ENCODE results near the gene ZNF518A.

The ZNF518A gene

GRCh38 chr10:96137567-96137966 lies 7.5 kb downstream of the ZNF518A start:
- 80 to 93% methylated on average over 2 of the region's 2 CpGs for WGBS, 2 experiments (ENCODE audit: insufficient coverage in 2 of 2)

GRCh38 chr10:96138102-96138501 lies 8.0 kb downstream of the ZNF518A start:
- no peaks in the 10 kb centered on the region for H3K9me3 ChIP-seq (ENCODE audit: control insufficient read depth, low read length)
- H3K4me3 ChIP-seq (ENCODE audit: extremely low read depth, insufficient read depth, low read length, poor library complexity, severe bottlenecking) = no peak overlapping the region
- H3K36me3 ChIP-seq (ENCODE audit: control insufficient read depth, insufficient read depth, low read length) = peaks cover 81% of the 10 kb centered on the region
- H3K4me1 ChIP-seq (ENCODE audit: control insufficient read depth, insufficient read depth, low read length, poor library complexity, severe bottlenecking) = no peaks in the 10 kb centered on the region
- no peak overlapping the region for H3K27ac ChIP-seq (ENCODE audit: low read depth, low read length, severe bottlenecking)
- WGBS, 2 experiments (ENCODE audit: insufficient coverage in 2 of 2) = 90 to 100% methylated on average over 1 of the region's 1 CpG

More at GRCh38 chr10:96137567-96137966, 7.5 kb downstream of the ZNF518A start:
- no peak overlapping the region for H3K27ac ChIP-seq (ENCODE audit: low read depth, low read length, severe bottlenecking)
- H3K9me3 ChIP-seq (ENCODE audit: control insufficient read depth, low read length) = no peaks in the 10 kb centered on the region
- no peaks in the 10 kb centered on the region for H3K4me1 ChIP-seq (ENCODE audit: control insufficient read depth, insufficient read depth, low read length, poor library complexity, severe bottlenecking)
- H3K36me3 ChIP-seq (ENCODE audit: control insufficient read depth, insufficient read depth, low read length) = peaks cover 78% of the 10 kb centered on the region
- H3K4me3 ChIP-seq (ENCODE audit: extremely low read depth, insufficient read depth, low read length, poor library complexity, severe bottlenecking) = no peak overlapping the region

- peaks cover 6% of the 10 kb centered on the region for H3K4me1 ChIP-seq (ENCODE audit: control insufficient read depth, insufficient read depth, low read length, poor library complexity, severe bottlenecking)
- H3K9me3 ChIP-seq (ENCODE audit: control insufficient read depth, low read length) = no peaks in the 10 kb centered on the region
- H3K27ac ChIP-seq (ENCODE audit: low read depth, low read length, severe bottlenecking) = no peak overlapping the region
- H3K36me3 ChIP-seq (ENCODE audit: control insufficient read depth, insufficient read depth, low read length) = peaks cover 52% of the 10 kb centered on the region
- 100% methylated on average over 1 of the region's 4 CpGs; no CpG with 5 or more reads in 1 of the 2 experiments for WGBS, 2 experiments (ENCODE audit: insufficient coverage in 2 of 2)
- no peak overlapping the region for H3K4me3 ChIP-seq (ENCODE audit: extremely low read depth, insufficient read depth, low read length, poor library complexity, severe bottlenecking)
Measured at GRCh38 chr10:96152437-96152836, 22.3 kb downstream of the ZNF518A start.

- Histone ChIP-seq H3K4me3 (ENCODE audit: extremely low read depth, insufficient read depth, low read length, poor library complexity, severe bottlenecking) (no peak overlapping the region), H3K36me3 (ENCODE audit: control insufficient read depth, insufficient read depth, low read length) (peaks cover 58% of the 10 kb centered on the region)
- no CpG with 5 or more reads among the region's 1 CpG for WGBS, 2 experiments (ENCODE audit: insufficient coverage in 2 of 2)
Measured at GRCh38 chr10:96153070-96153469, 23.0 kb downstream of the ZNF518A start.

GRCh38 chr10:96165726-96166125 lies 35.6 kb downstream of the ZNF518A start:
- no peak overlapping the region for H3K4me3 ChIP-seq (ENCODE audit: extremely low read depth, insufficient read depth, low read length, poor library complexity, severe bottlenecking)
- H3K27ac ChIP-seq (ENCODE audit: low read depth, low read length, severe bottlenecking) = no peak overlapping the region
- H3K36me3 ChIP-seq (ENCODE audit: control insufficient read depth, insufficient read depth, low read length) = peaks cover 5% of the 10 kb centered on the region
- 95 to 99% methylated on average over 3 to 6 of the region's 6 CpGs for WGBS, 2 experiments (ENCODE audit: insufficient coverage in 2 of 2)
- no peaks in the 10 kb centered on the region for H3K9me3 ChIP-seq (ENCODE audit: control insufficient read depth, low read length)
- no peaks in the 10 kb centered on the region for H3K4me1 ChIP-seq (ENCODE audit: control insufficient read depth, insufficient read depth, low read length, poor library complexity, severe bottlenecking)

More at GRCh38 chr10:96153070-96153469, 23.0 kb downstream of the ZNF518A start:
- Histone ChIP-seq H3K4me1 (ENCODE audit: control insufficient read depth, insufficient read depth, low read length, poor library complexity, severe bottlenecking) (peaks cover 6% of the 10 kb centered on the region), H3K27ac (ENCODE audit: low read depth, low read length, severe bottlenecking) (no peak overlapping the region), H3K9me3 (ENCODE audit: control insufficient read depth, low read length) (no peaks in the 10 kb centered on the region)

- Histone ChIP-seq H3K36me3 (ENCODE audit: control insufficient read depth, insufficient read depth, low read length) (peaks cover 5% of the 10 kb centered on the region), H3K9me3 (ENCODE audit: control insufficient read depth, low read length) (no peaks in the 10 kb centered on the region), H3K4me3 (ENCODE audit: extremely low read depth, insufficient read depth, low read length, poor library complexity, severe bottlenecking) (no peak overlapping the region), H3K4me1 (ENCODE audit: control insufficient read depth, insufficient read depth, low read length, poor library complexity, severe bottlenecking) (no peaks in the 10 kb centered on the region), H3K27ac (ENCODE audit: low read depth, low read length, severe bottlenecking) (no peak overlapping the region)
- WGBS, 2 experiments (ENCODE audit: insufficient coverage in 2 of 2) = 83 to 86% methylated on average over 1 of the region's 1 CpG
Measured at GRCh38 chr10:96168546-96168945, 38.4 kb downstream of the ZNF518A start.

GRCh38 chr10:96170230-96170629 lies 40.1 kb downstream of the ZNF518A start:
- H3K36me3 ChIP-seq (ENCODE audit: control insufficient read depth, insufficient read depth, low read length) = peaks cover 5% of the 10 kb centered on the region
- H3K9me3 ChIP-seq (ENCODE audit: control insufficient read depth, low read length) = no peaks in the 10 kb centered on the region
- H3K27ac ChIP-seq (ENCODE audit: low read depth, low read length, severe bottlenecking) = no peak overlapping the region
- no peaks in the 10 kb centered on the region for H3K4me1 ChIP-seq (ENCODE audit: control insufficient read depth, insufficient read depth, low read length, poor library complexity, severe bottlenecking)
- H3K4me3 ChIP-seq (ENCODE audit: extremely low read depth, insufficient read depth, low read length, poor library complexity, severe bottlenecking) = no peak overlapping the region

- H3K4me1 ChIP-seq (ENCODE audit: control insufficient read depth, insufficient read depth, low read length, poor library complexity, severe bottlenecking) = no peaks in the 10 kb centered on the region
- H3K4me3 ChIP-seq (ENCODE audit: extremely low read depth, insufficient read depth, low read length, poor library complexity, severe bottlenecking) = no peak overlapping the region
- H3K27ac ChIP-seq (ENCODE audit: low read depth, low read length, severe bottlenecking) = no peak overlapping the region
- H3K9me3 ChIP-seq (ENCODE audit: control insufficient read depth, low read length) = peaks cover 4% of the 10 kb centered on the region
- WGBS, 2 experiments (ENCODE audit: insufficient coverage in 2 of 2) = no CpG with 5 or more reads among the region's 1 CpG
- H3K36me3 ChIP-seq (ENCODE audit: control insufficient read depth, insufficient read depth, low read length) = no peaks in the 10 kb centered on the region
Measured at GRCh38 chr10:96172666-96173065, 42.6 kb downstream of the ZNF518A start.

GRCh38 chr10:96176985-96177384 lies 46.9 kb downstream of the ZNF518A start:
- Histone ChIP-seq H3K4me3 (ENCODE audit: extremely low read depth, insufficient read depth, low read length, poor library complexity, severe bottlenecking) (no peak overlapping the region), H3K9me3 (ENCODE audit: control insufficient read depth, low read length) (peaks cover 4% of the 10 kb centered on the region), H3K27ac (ENCODE audit: low read depth, low read length, severe bottlenecking) (no peak overlapping the region), H3K36me3 (ENCODE audit: control insufficient read depth, insufficient read depth, low read length) (no peaks in the 10 kb centered on the region), H3K4me1 (ENCODE audit: control insufficient read depth, insufficient read depth, low read length, poor library complexity, severe bottlenecking) (no peaks in the 10 kb centered on the region)
- no CpG with 5 or more reads among the region's 1 CpG for WGBS, 2 experiments (ENCODE audit: insufficient coverage in 2 of 2)

GRCh38 chr10:96188421-96188820 lies 58.3 kb downstream of the ZNF518A start:
- H3K9me3 ChIP-seq (ENCODE audit: control insufficient read depth, low read length) = no peaks in the 10 kb centered on the region
- no peaks in the 10 kb centered on the region for H3K4me1 ChIP-seq (ENCODE audit: control insufficient read depth, insufficient read depth, low read length, poor library complexity, severe bottlenecking)
- H3K27ac ChIP-seq (ENCODE audit: low read depth, low read length, severe bottlenecking) = no peak overlapping the region
- WGBS, 2 experiments (ENCODE audit: insufficient coverage in 2 of 2) = no CpG with 5 or more reads among the region's 2 CpGs
- no peak overlapping the region for H3K4me3 ChIP-seq (ENCODE audit: extremely low read depth, insufficient read depth, low read length, poor library complexity, severe bottlenecking)
- no peaks in the 10 kb centered on the region for H3K36me3 ChIP-seq (ENCODE audit: control insufficient read depth, insufficient read depth, low read length)

- Histone ChIP-seq H3K9me3 (ENCODE audit: control insufficient read depth, low read length) (no peaks in the 10 kb centered on the region), H3K4me1 (ENCODE audit: control insufficient read depth, insufficient read depth, low read length, poor library complexity, severe bottlenecking) (no peaks in the 10 kb centered on the region), H3K36me3 (ENCODE audit: control insufficient read depth, insufficient read depth, low read length) (no peaks in the 10 kb centered on the region), H3K4me3 (ENCODE audit: extremely low read depth, insufficient read depth, low read length, poor library complexity, severe bottlenecking) (no peak overlapping the region), H3K27ac (ENCODE audit: low read depth, low read length, severe bottlenecking) (no peak overlapping the region)
- 92 to 100% methylated on average over 1 of the region's 1 CpG for WGBS, 2 experiments (ENCODE audit: insufficient coverage in 2 of 2)
Measured at GRCh38 chr10:96188916-96189315, 58.8 kb downstream of the ZNF518A start.

Measured in mesodermal cell (in vitro differentiated cells).